GM12873 (cell line): ENCODE data around the gene ZKSCAN1.

ENCODE experiments used
- CTCF ChIP-seq: IDR thresholded peaks from 2 replicates; pipeline ENCODE4 v1.5.1; 2012; ENCODE audit warnings: low read depth, mild to moderate bottlenecking, moderate library complexity, low read length, control low read depth; ENCODE audit not compliant: insufficient read depth; ENCODE audit errors: missing control alignments

ZKSCAN1 gene

GRCh38 chr7:100024020-100024619, 8.7 kb downstream of the ZKSCAN1 start:
- no peak for TF ChIP-seq CTCF

GRCh38 chr7:100027197-100027596, 11.8 kb downstream of the ZKSCAN1 start:
- TF ChIP-seq CTCF = no peak

- no peak for TF ChIP-seq CTCF
These were observed 14.2 kb downstream of the ZKSCAN1 start for GRCh38 chr7:100029596-100029995.

- no peak for TF ChIP-seq CTCF
These were observed 18.1 kb downstream of the ZKSCAN1 start for GRCh38 chr7:100033526-100033925.

- TF ChIP-seq CTCF = no peak
These were observed 19.6 kb downstream of the ZKSCAN1 start for GRCh38 chr7:100034871-100035510.

- TF ChIP-seq CTCF = no peak
These were observed 20.5 kb downstream of the ZKSCAN1 start for GRCh38 chr7:100035876-100036275.

GRCh38 chr7:100038326-100038725, 22.9 kb downstream of the ZKSCAN1 start:
- no peak for TF ChIP-seq CTCF
